CD4-positive, CD25-positive, alpha-beta regulatory T cell (primary cell): ENCODE measurements around the gene BIK. TPM values are rescaled to one million over a fixed set of nuclear protein-coding genes. Genes with fewer than 3 reads are reported as not detected.
A peak's percentile ranks its signal among the peaks of the same experiment; 100 is the strongest.
"Not testable (repeated sequence)": the region's sequence is repeated elsewhere in the genome, so short reads cannot be mapped to it uniquely, and the experiment has no call there.

Experiments used
- ATAC-seq, 2 donors: fragments of 150-1000 bp; cut with Tn5 transposase; one replicate each; pipeline ENCODE4 v1.10.0; 2021; ENCODE audit warnings: low read depth in 2 of 2, moderate number of reproducible peaks in 2 of 2, moderate library complexity in 1 of 2
- DNase-seq, 3 donors: peaks; one replicate each; pipeline versions ENCODE4 v3.0.0 to v3.0.0-alpha.2; 2012 to 2022; ENCODE audit warnings: mixed read lengths in 1 of 3
- H3K27ac ChIP-seq: one replicate; pipeline ENCODE4 v1.7.0; 2013; ENCODE audit warnings: mild to moderate bottlenecking, low read length; ENCODE audit not compliant: insufficient read depth, poor library complexity, severe bottlenecking
- H3K27me3 ChIP-seq: one replicate; pipeline ENCODE4 v1.7.0; 2013; ENCODE audit warnings: low read length; ENCODE audit not compliant: control insufficient read depth, insufficient read depth
- H3K36me3 ChIP-seq: one replicate; pipeline ENCODE4 v1.7.0; 2013; ENCODE audit warnings: mild to moderate bottlenecking, low read length, moderate library complexity; ENCODE audit not compliant: control insufficient read depth, insufficient read depth
- H3K4me1 ChIP-seq: 2 replicates; pipeline ENCODE4 v1.7.0; 2013; ENCODE audit warnings: mild to moderate bottlenecking, low read length; ENCODE audit not compliant: insufficient read depth, control insufficient read depth, poor library complexity, severe bottlenecking
- H3K4me3 ChIP-seq: one replicate; pipeline ENCODE4 v1.7.0; 2013; ENCODE audit warnings: low read depth, mild to moderate bottlenecking, low read length, moderate library complexity
- H3K9me3 ChIP-seq, 2 experiments: 1 replicate in 1 of 2; 2 replicates in 1 of 2; pipeline ENCODE4 v1.7.0; 2013; ENCODE audit warnings: low read length in 2 of 2, mild to moderate bottlenecking in 1 of 2, moderate library complexity in 1 of 2; ENCODE audit not compliant: control insufficient read depth in 2 of 2
- H3K27ac Mint-ChIP-seq, 3 donors: one replicate each; pipeline ENCODE4 v1.8.0; 2020 to 2022; ENCODE audit warnings: mild to moderate bottlenecking in 3 of 3, mixed read lengths in 3 of 3, moderate library complexity in 2 of 3
- H3K27me3 Mint-ChIP-seq: one replicate; pipeline ENCODE4 v1.8.0; 2022; ENCODE audit warnings: mild to moderate bottlenecking, mixed read lengths
- H3K36me3 Mint-ChIP-seq: one replicate; pipeline ENCODE4 v1.8.0; 2020; ENCODE audit warnings: mixed read lengths
- H3K4me1 Mint-ChIP-seq, 4 donors: one replicate each; pipeline ENCODE4 v1.8.0; 2020 to 2022; ENCODE audit warnings: mixed read lengths in 4 of 4, mild to moderate bottlenecking in 1 of 4
- H3K4me3 Mint-ChIP-seq, 4 donors: one replicate each; pipeline ENCODE4 v1.8.0; 2020 to 2022; ENCODE audit warnings: mild to moderate bottlenecking in 4 of 4, mixed read lengths in 4 of 4, moderate library complexity in 3 of 4
- H3K9me3 Mint-ChIP-seq, 7 donors: one replicate each; pipeline ENCODE4 v1.8.0; 2020 to 2022; ENCODE audit warnings: mixed read lengths in 7 of 7, mild to moderate bottlenecking in 3 of 7, moderate library complexity in 2 of 7
- polyA plus RNA-seq, 4 donors: library from polyadenylated mRNA; unstranded; fragments of 300-500 nt; fragmentation: Illumina TruSeq; gene quantifications; one replicate each; pipeline ENCODE4 v1.2.3, GENCODE V29; 2021
- total RNA-seq: library from RNA; stranded (reverse); gene quantifications from one replicate; pipeline ENCODE4 v1.2.3, GENCODE V29; 2022

The BIK gene
- total and polyA plus RNA-seq, 5 donors from 2014 or later: 1.7 to 10.0 (median 6.4) TPM

- peaks cover 16% of the 10 kb centered on the region for H3K36me3 Mint-ChIP-seq
- peaks cover 0 to 32% (median 15%) of the 10 kb centered on the region in 4 donors for H3K4me1 Mint-ChIP-seq
- ATAC-seq: peak; percentile 80 to 88
- H3K27me3 ChIP-seq: no peaks in the 10 kb centered on the region
- H3K27ac ChIP-seq: peak within 1 kb of the TSS; percentile 83
- peak within 1 kb of the TSS; percentile 87 to 91 (median 88) for H3K27ac Mint-ChIP-seq
- no peaks in the 10 kb centered on the region for H3K9me3 ChIP-seq
- H3K9me3 Mint-ChIP-seq: peaks cover 0 to 2% (median 0%) of the 10 kb centered on the region in 7 donors
- DNase-seq: peak; percentile 74 to 86 (median 78)
- H3K36me3 ChIP-seq: peaks cover 14% of the 10 kb centered on the region
- peaks cover 4% of the 10 kb centered on the region for H3K27me3 Mint-ChIP-seq
- H3K4me1 ChIP-seq: peaks cover 13% of the 10 kb centered on the region
- peak within 1 kb of the TSS; percentile 81 for H3K4me3 ChIP-seq
- H3K4me3 Mint-ChIP-seq: peak within 1 kb of the TSS; percentile 84 to 91 (median 87)
Measured at GRCh38 chr22:43142880-43143562, 32.5 kb downstream of the BIK start, which contains the start of gene MCAT. Gene MCAT, minus strand, starts transcription at chr22:43143398. Its CDS starts 50 bp downstream, at chr22:43143348.

GRCh38 chr22:43144949-43145348 is 34.4 kb downstream of the BIK start:
- H3K9me3 ChIP-seq: no peaks in the 10 kb centered on the region
- Mint-ChIP-seq H3K36me3 (peaks cover 10% of the 10 kb centered on the region), H3K4me1 (peaks cover 0 to 26% (median 14%) of the 10 kb centered on the region in 4 donors), H3K9me3 (peaks cover 0 to 2% (median 0%) of the 10 kb centered on the region in 7 donors), H3K27me3 (peaks cover 4% of the 10 kb centered on the region), H3K4me3 (peak overlapping the region in 2 of 4 donors; percentile 55 to 65), H3K27ac (peak overlapping the region in 1 of 3 donors; percentile 66)
- H3K27me3 ChIP-seq: no peaks in the 10 kb centered on the region
- peaks cover 5% of the 10 kb centered on the region for H3K36me3 ChIP-seq
- DNase-seq (no peak), ATAC-seq (no peak)
- H3K4me1 ChIP-seq: peaks cover 13% of the 10 kb centered on the region
- no peak overlapping the region for H3K4me3 ChIP-seq
- H3K27ac ChIP-seq: no peak overlapping the region

- H3K9me3 Mint-ChIP-seq, H3K27ac ChIP-seq, H3K36me3 ChIP-seq, H3K27me3 Mint-ChIP-seq, H3K27ac Mint-ChIP-seq, H3K4me3 ChIP-seq, H3K9me3 ChIP-seq, H3K36me3 Mint-ChIP-seq, ATAC-seq, H3K27me3 ChIP-seq, DNase-seq: not testable (repeated sequence)
- peaks cover 0 to 27% (median 14%) of the 10 kb centered on the region in 4 donors for H3K4me1 Mint-ChIP-seq
- peak overlapping the region in 1 of 4 donors; percentile 65 for H3K4me3 Mint-ChIP-seq
- H3K4me1 ChIP-seq: peaks cover 13% of the 10 kb centered on the region
Measured at GRCh38 chr22:43145371-43145770, 34.8 kb downstream of the BIK start.

- H3K4me1 Mint-ChIP-seq: peaks cover 0 to 28% (median 15%) of the 10 kb centered on the region in 4 donors
- H3K27ac Mint-ChIP-seq: peak overlapping the region in 1 of 3 donors; percentile 38
- ATAC-seq, H3K27me3 ChIP-seq, H3K9me3 Mint-ChIP-seq, H3K4me3 ChIP-seq, H3K27me3 Mint-ChIP-seq, DNase-seq, H3K9me3 ChIP-seq, H3K36me3 Mint-ChIP-seq, H3K36me3 ChIP-seq, H3K27ac ChIP-seq: not testable (repeated sequence)
- H3K4me1 ChIP-seq: peaks cover 20% of the 10 kb centered on the region
- H3K4me3 Mint-ChIP-seq: peak overlapping the region in 1 of 4 donors; percentile 71
Measured at GRCh38 chr22:43146332-43146731, 35.8 kb downstream of the BIK start.

GRCh38 chr22:43147821-43148220 is 37.3 kb downstream of the BIK start:
- H3K27ac Mint-ChIP-seq: peak overlapping the region in 1 of 3 donors; percentile 82
- H3K27ac ChIP-seq: no peak overlapping the region

GRCh38 chr22:43148581-43148980 is 38.0 kb downstream of the BIK start:
- Histone ChIP-seq H3K9me3 (no peaks in the 10 kb centered on the region), H3K4me3 (no peak overlapping the region), H3K36me3 (no peaks in the 10 kb centered on the region), H3K27ac (no peak overlapping the region), H3K4me1 (peaks cover 17% of the 10 kb centered on the region), H3K27me3 (no peaks in the 10 kb centered on the region)
- Mint-ChIP-seq H3K9me3 (peaks cover 0 to 2% (median 0%) of the 10 kb centered on the region in 7 donors), H3K4me1 (peaks cover 0 to 23% (median 9%) of the 10 kb centered on the region in 4 donors), H3K36me3 (no peaks in the 10 kb centered on the region), H3K4me3 (peak overlapping the region; percentile 4 to 56 (median 30)), H3K27me3 (peaks cover 4% of the 10 kb centered on the region), H3K27ac (no peak overlapping the region)
- DNase-seq: no peak
- ATAC-seq: no peak

More at GRCh38 chr22:43147821-43148220, 37.3 kb downstream of the BIK start:
- ATAC-seq (no peak), DNase-seq (no peak)
- peak overlapping the region in 1 of 4 donors; percentile 56 for H3K4me3 Mint-ChIP-seq
- Histone ChIP-seq H3K9me3 (no peaks in the 10 kb centered on the region), H3K4me1 (peaks cover 17% of the 10 kb centered on the region), H3K4me3 (no peak overlapping the region), H3K27me3 (no peaks in the 10 kb centered on the region), H3K36me3 (no peaks in the 10 kb centered on the region)
- H3K9me3 Mint-ChIP-seq: peaks cover 0 to 2% (median 0%) of the 10 kb centered on the region in 7 donors
- peaks cover 0 to 23% (median 11%) of the 10 kb centered on the region in 4 donors for H3K4me1 Mint-ChIP-seq
- no peaks in the 10 kb centered on the region for H3K36me3 Mint-ChIP-seq
- H3K27me3 Mint-ChIP-seq: peaks cover 4% of the 10 kb centered on the region

- Mint-ChIP-seq H3K36me3 (no peaks in the 10 kb centered on the region), H3K27ac (peak overlapping the region; percentile 48 to 95 (median 92)), H3K27me3 (peaks cover 4% of the 10 kb centered on the region), H3K9me3 (no peaks in the 10 kb centered on the region), H3K4me1 (peaks cover 0 to 21% (median 7%) of the 10 kb centered on the region in 4 donors), H3K4me3 (peak overlapping the region; percentile 91 to 95 (median 92))
- ATAC-seq (no peak), DNase-seq (peak in 1 of 3 donors; percentile 36)
- peak overlapping the region; percentile 62 for H3K4me3 ChIP-seq
- no peaks in the 10 kb centered on the region for H3K27me3 ChIP-seq
- H3K36me3 ChIP-seq: no peaks in the 10 kb centered on the region
- H3K9me3 ChIP-seq: no peaks in the 10 kb centered on the region
- peaks cover 20% of the 10 kb centered on the region for H3K4me1 ChIP-seq
- peak overlapping the region; percentile 71 for H3K27ac ChIP-seq
Measured at GRCh38 chr22:43150731-43151206, 40.2 kb downstream of the BIK start.
